ENCODE results near the gene CD81.

The CD81 gene

GRCh38 chr11:2440646-2441045 is 63.5 kb downstream of the CD81 start:
- no peak for DNase-seq

- no peak for DNase-seq
Measured at GRCh38 chr11:2441171-2441570, 64.1 kb downstream of the CD81 start.

- DNase-seq: no peak
Measured at GRCh38 chr11:2442589-2442988, 65.5 kb downstream of the CD81 start.

GRCh38 chr11:2443406-2443805 is 66.3 kb downstream of the CD81 start:
- DNase-seq: no peak

GRCh38 chr11:2443881-2444820 is 67.0 kb downstream of the CD81 start, which contains the start of gene TRPM5:
TSS of gene TRPM5 (minus strand) at chr11:2444514. CDS start at chr11:2423036, 21,478 bp downstream.
- no peak for DNase-seq

- DNase-seq: no peak
Measured at GRCh38 chr11:2444821-2445745, 68.0 kb downstream of the CD81 start, which contains the start of gene KCNQ1. TSS of gene KCNQ1 (plus strand) at chr11:2445008. CDS start at chr11:2445099, 91 bp downstream.

- DNase-seq: no peak
Measured at GRCh38 chr11:2445746-2446551, 68.8 kb downstream of the CD81 start.

- DNase-seq: no peak
Measured at GRCh38 chr11:2446590-2447252, 69.6 kb downstream of the CD81 start.

Measured in NCI-H1694 (cell line).